Measurements from ENCODE around the gene LMNTD2. TPM values are rescaled to one million over a fixed set of nuclear protein-coding genes. Genes with fewer than 3 reads are reported as not detected.

Gene LMNTD2
- total RNA-seq, 2 donors from 2014 or later: 8.5 to 13.3 TPM

GRCh38 chr11:595400-595799, 34.9 kb upstream of the LMNTD2 start:
- no peak for TF ChIP-seq CTCF (conservative IDR thresholded peaks at IDR 0.05)
- H3K27me3 Mint-ChIP-seq (ENCODE audit: insufficient read depth): no peaks in the 10 kb centered on the region
- H3K9me3 ChIP-seq (ENCODE audit: control insufficient read depth, low read length): no peaks in the 10 kb centered on the region
- 89 to 98% methylated on average over 3 to 10 of the region's 10 CpGs for WGBS, 2 experiments (ENCODE audit: insufficient coverage in 1 of 2, insufficient read length in 1 of 2)
- peaks cover 67% of the 10 kb centered on the region for H3K36me3 Mint-ChIP-seq (ENCODE audit: low read depth)
- no peak overlapping the region for H3K9ac ChIP-seq (ENCODE audit: extremely low read depth, low read length, poor library complexity, severe bottlenecking)
- no peaks in the 10 kb centered on the region for H3K9me3 Mint-ChIP-seq
- no peaks in the 10 kb centered on the region for H3K4me1 Mint-ChIP-seq
- H3K27me3 ChIP-seq (ENCODE audit: control insufficient read depth, insufficient read depth, low read length, poor library complexity, severe bottlenecking): no peaks in the 10 kb centered on the region
- H3K4me1 ChIP-seq (ENCODE audit: control insufficient read depth, insufficient read depth, low read length): no peaks in the 10 kb centered on the region
- no peak overlapping the region for H3K4me3 ChIP-seq (ENCODE audit: low read length)
- peaks cover 69% of the 10 kb centered on the region for H3K36me3 ChIP-seq (ENCODE audit: control insufficient read depth, insufficient read depth, low read length)
- no peak for DNase-seq
- H3K27ac ChIP-seq (ENCODE audit: low read depth, low read length): no peak overlapping the region
- H3K4me3 Mint-ChIP-seq: no peak overlapping the region
- no peak overlapping the region for H3K27ac Mint-ChIP-seq

- H3K9me3 ChIP-seq (ENCODE audit: control insufficient read depth, low read length): no peaks in the 10 kb centered on the region
- 94 to 96% methylated on average over 19 to 21 of the region's 21 CpGs for WGBS, 2 experiments (ENCODE audit: insufficient coverage in 1 of 2, insufficient read length in 1 of 2)
- no peak overlapping the region for H3K9ac ChIP-seq (ENCODE audit: extremely low read depth, low read length, poor library complexity, severe bottlenecking)
- H3K27ac Mint-ChIP-seq: peak overlapping the region; percentile 9
- DNase-seq: no peak
- TF ChIP-seq CTCF (conservative IDR thresholded peaks at IDR 0.05): no peak
- H3K9me3 Mint-ChIP-seq: no peaks in the 10 kb centered on the region
- no peaks in the 10 kb centered on the region for H3K4me1 Mint-ChIP-seq
- H3K36me3 Mint-ChIP-seq (ENCODE audit: low read depth): peaks cover 71% of the 10 kb centered on the region
- no peak overlapping the region for H3K4me3 Mint-ChIP-seq
- H3K36me3 ChIP-seq (ENCODE audit: control insufficient read depth, insufficient read depth, low read length): peaks cover 71% of the 10 kb centered on the region
- no peak overlapping the region for H3K4me3 ChIP-seq (ENCODE audit: low read length)
- no peaks in the 10 kb centered on the region for H3K27me3 ChIP-seq (ENCODE audit: control insufficient read depth, insufficient read depth, low read length, poor library complexity, severe bottlenecking)
- H3K27ac ChIP-seq (ENCODE audit: low read depth, low read length): no peak overlapping the region
- H3K4me1 ChIP-seq (ENCODE audit: control insufficient read depth, insufficient read depth, low read length): no peaks in the 10 kb centered on the region
- H3K27me3 Mint-ChIP-seq (ENCODE audit: insufficient read depth): no peaks in the 10 kb centered on the region
These were observed 32.8 kb upstream of the LMNTD2 start for GRCh38 chr11:593347-593746.

GRCh38 chr11:592918-593317, 32.4 kb upstream of the LMNTD2 start:
- peak overlapping the region; percentile 9 for H3K27ac Mint-ChIP-seq
- Histone ChIP-seq H3K9me3 (ENCODE audit: control insufficient read depth, low read length) (no peaks in the 10 kb centered on the region), H3K9ac (ENCODE audit: extremely low read depth, low read length, poor library complexity, severe bottlenecking) (no peak overlapping the region), H3K4me1 (ENCODE audit: control insufficient read depth, insufficient read depth, low read length) (no peaks in the 10 kb centered on the region), H3K27me3 (ENCODE audit: control insufficient read depth, insufficient read depth, low read length, poor library complexity, severe bottlenecking) (no peaks in the 10 kb centered on the region), H3K27ac (ENCODE audit: low read depth, low read length) (no peak overlapping the region), H3K4me3 (ENCODE audit: low read length) (no peak overlapping the region), H3K36me3 (ENCODE audit: control insufficient read depth, insufficient read depth, low read length) (peaks cover 75% of the 10 kb centered on the region)
- H3K4me3 Mint-ChIP-seq: no peak overlapping the region
- 87 to 96% methylated on average over 6 to 10 of the region's 10 CpGs for WGBS, 2 experiments (ENCODE audit: insufficient coverage in 1 of 2, insufficient read length in 1 of 2)
- no peaks in the 10 kb centered on the region for H3K27me3 Mint-ChIP-seq (ENCODE audit: insufficient read depth)
- TF ChIP-seq CTCF (conservative IDR thresholded peaks at IDR 0.05): no peak
- no peak for DNase-seq
- no peaks in the 10 kb centered on the region for H3K9me3 Mint-ChIP-seq
- H3K36me3 Mint-ChIP-seq (ENCODE audit: low read depth): peaks cover 72% of the 10 kb centered on the region
- no peaks in the 10 kb centered on the region for H3K4me1 Mint-ChIP-seq

Data from endodermal cell (in vitro differentiated cells).